ENCODE results near the gene JADE2.

DNA sequence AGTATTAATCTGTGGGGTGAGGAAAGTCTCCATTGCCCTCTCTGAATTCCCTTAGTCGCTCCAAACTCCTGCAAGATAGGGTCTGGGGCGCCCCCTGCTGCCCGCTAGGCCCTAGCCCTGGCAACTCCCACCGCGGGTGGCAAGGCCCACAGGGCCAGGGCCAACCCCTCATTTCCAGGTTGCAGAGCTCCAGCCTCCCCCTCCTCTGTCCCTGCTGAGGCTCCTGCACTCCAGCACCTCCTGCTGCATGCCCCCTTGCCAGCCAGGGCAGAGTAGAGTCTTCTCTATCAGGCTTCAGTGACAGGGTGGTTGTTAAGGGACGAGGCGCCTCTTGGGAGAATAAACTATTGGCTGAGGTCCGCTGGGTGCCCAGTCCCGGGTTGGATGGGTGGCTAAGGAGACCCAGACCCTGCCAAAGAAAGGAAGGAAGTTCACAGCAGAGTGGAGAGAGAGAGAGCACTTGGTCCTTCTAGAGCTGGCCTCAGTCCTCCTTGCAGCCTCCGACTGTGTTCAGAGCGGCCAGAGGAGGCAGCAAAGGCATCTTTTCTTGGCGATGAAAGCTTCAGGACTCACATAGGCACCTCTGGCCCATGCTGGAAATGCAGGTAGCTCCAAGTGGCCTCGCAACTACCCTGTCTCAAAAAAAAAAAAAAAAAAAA, 61.5 kb downstream of the JADE2 start:
- no peak for TF ChIP-seq POLR2A (IDR thresholded peaks at IDR 0.05)
- TF ChIP-seq, protein P1, sequence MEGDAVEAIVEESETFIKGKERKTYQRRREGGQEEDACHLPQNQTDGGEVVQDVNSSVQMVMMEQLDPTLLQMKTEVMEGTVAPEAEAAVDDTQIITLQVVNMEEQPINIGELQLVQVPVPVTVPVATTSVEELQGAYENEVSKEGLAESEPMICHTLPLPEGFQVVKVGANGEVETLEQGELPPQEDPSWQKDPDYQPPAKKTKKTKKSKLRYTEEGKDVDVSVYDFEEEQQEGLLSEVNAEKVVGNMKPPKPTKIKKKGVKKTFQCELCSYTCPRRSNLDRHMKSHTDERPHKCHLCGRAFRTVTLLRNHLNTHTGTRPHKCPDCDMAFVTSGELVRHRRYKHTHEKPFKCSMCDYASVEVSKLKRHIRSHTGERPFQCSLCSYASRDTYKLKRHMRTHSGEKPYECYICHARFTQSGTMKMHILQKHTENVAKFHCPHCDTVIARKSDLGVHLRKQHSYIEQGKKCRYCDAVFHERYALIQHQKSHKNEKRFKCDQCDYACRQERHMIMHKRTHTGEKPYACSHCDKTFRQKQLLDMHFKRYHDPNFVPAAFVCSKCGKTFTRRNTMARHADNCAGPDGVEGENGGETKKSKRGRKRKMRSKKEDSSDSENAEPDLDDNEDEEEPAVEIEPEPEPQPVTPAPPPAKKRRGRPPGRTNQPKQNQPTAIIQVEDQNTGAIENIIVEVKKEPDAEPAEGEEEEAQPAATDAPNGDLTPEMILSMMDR (IDR thresholded peaks at IDR 0.05) = no peak
